Fibroblast of lung (primary cell): ENCODE results near the gene TCF23. TPM values are rescaled to one million over a fixed set of nuclear protein-coding genes. Genes with fewer than 3 reads are reported as not detected.

Source experiments
- DNase-seq, 2 donors: peaks; one replicate each; pipeline versions ENCODE4 v3.0.0 to v3.0.0-alpha.2; 2010; ENCODE audit warnings: low read depth in 2 of 2
- H2AFZ ChIP-seq: 2 replicates; pipeline ENCODE4 v1.5.1; 2012; ENCODE audit warnings: low read length, control low read depth, inconsistent platforms
- H3K27ac ChIP-seq: 2 replicates; pipeline ENCODE4 v1.5.1; 2011; ENCODE audit warnings: low read length, control low read depth; ENCODE audit not compliant: insufficient read depth
- H3K27me3 ChIP-seq: 2 replicates; pipeline ENCODE4 v1.5.1; 2011; ENCODE audit warnings: mild to moderate bottlenecking, low read length; ENCODE audit not compliant: control insufficient read depth, insufficient read depth
- H3K36me3 ChIP-seq: 2 replicates; pipeline ENCODE4 v1.5.1; 2011; ENCODE audit warnings: low read length; ENCODE audit not compliant: control insufficient read depth, insufficient read depth
- H3K4me1 ChIP-seq: 2 replicates; pipeline ENCODE4 v1.5.1; 2011; ENCODE audit warnings: low read length; ENCODE audit not compliant: control insufficient read depth, insufficient read depth; ENCODE audit errors: extremely low read depth
- H3K4me2 ChIP-seq: 2 replicates; pipeline ENCODE4 v1.5.1; 2011; ENCODE audit warnings: low read length, control low read depth; ENCODE audit not compliant: insufficient read depth; ENCODE audit errors: extremely low read depth
- H3K4me3 ChIP-seq, 4 experiments: fragments of 200-600 bp in 1 of 4; sonication (generic) in 1 of 4; replicated peaks in 1 of 4; 2 replicates each; pipeline ENCODE4 v1.5.1; 2011 to 2016; ENCODE audit warnings: low read length in 4 of 4, low read depth in 3 of 4, mild to moderate bottlenecking in 3 of 4, control low read depth in 2 of 4, inconsistent platforms in 1 of 4, mixed read lengths in 1 of 4; ENCODE audit not compliant: insufficient read depth in 1 of 4; ENCODE audit errors: control extremely low read depth in 1 of 4
- H3K79me2 ChIP-seq: 2 replicates; pipeline ENCODE4 v1.5.1; 2012; ENCODE audit warnings: mild to moderate bottlenecking, low read length, inconsistent platforms; ENCODE audit not compliant: control insufficient read depth, insufficient read depth
- H3K9ac ChIP-seq: 2 replicates; pipeline ENCODE4 v1.5.1; 2011; ENCODE audit warnings: mild to moderate bottlenecking, low read length, control low read depth; ENCODE audit not compliant: insufficient read depth
- H3K9me3 ChIP-seq: 2 replicates; pipeline ENCODE4 v1.5.1; 2012; ENCODE audit warnings: low read depth, low read length; ENCODE audit not compliant: control insufficient read depth, insufficient read depth
- H4K20me1 ChIP-seq: 2 replicates; pipeline ENCODE4 v1.5.1; 2011; ENCODE audit warnings: low read length; ENCODE audit not compliant: control insufficient read depth, insufficient read depth; ENCODE audit errors: extremely low read depth
- CTCF ChIP-seq, 2 donors: IDR thresholded peaks in 1 of 2; conservative IDR thresholded peaks in 1 of 2; 1 replicate in 1 of 2; 2 replicates in 1 of 2; pipeline ENCODE4 v1.5.1; 2011 to 2012; ENCODE audit warnings: low read length in 2 of 2, control low read depth in 1 of 2, inconsistent platforms in 1 of 2, low read depth in 1 of 2, mild to moderate bottlenecking in 1 of 2
- EZH2 ChIP-seq: IDR thresholded peaks from 2 replicates; pipeline ENCODE4 v1.5.1; 2012; ENCODE audit warnings: low read length, control low read depth, mild to moderate bottlenecking; ENCODE audit errors: missing control alignments
- polyA plus RNA-seq, 2 donors: library from polyadenylated mRNA; depleted of rRNA in 1 of 2; stranded (reverse) in 1 of 2; unstranded in 1 of 2; fragments of >200 nt; gene quantifications; 2 replicates each; pipeline ENCODE4 v1.2.1, GENCODE V29; 2011 to 2012; ENCODE audit warnings: missing spikeins in 1 of 2
- total RNA-seq: library from RNA; depleted of rRNA; stranded (reverse); fragments of >200 nt; gene quantifications from 2 replicates; pipeline ENCODE4 v1.2.1, GENCODE V29; 2014

Gene TCF23
- total and polyA plus RNA-seq, 2 donors (not counting 1 experiment from before 2014, with no cell fraction given) = not detected

DNA sequence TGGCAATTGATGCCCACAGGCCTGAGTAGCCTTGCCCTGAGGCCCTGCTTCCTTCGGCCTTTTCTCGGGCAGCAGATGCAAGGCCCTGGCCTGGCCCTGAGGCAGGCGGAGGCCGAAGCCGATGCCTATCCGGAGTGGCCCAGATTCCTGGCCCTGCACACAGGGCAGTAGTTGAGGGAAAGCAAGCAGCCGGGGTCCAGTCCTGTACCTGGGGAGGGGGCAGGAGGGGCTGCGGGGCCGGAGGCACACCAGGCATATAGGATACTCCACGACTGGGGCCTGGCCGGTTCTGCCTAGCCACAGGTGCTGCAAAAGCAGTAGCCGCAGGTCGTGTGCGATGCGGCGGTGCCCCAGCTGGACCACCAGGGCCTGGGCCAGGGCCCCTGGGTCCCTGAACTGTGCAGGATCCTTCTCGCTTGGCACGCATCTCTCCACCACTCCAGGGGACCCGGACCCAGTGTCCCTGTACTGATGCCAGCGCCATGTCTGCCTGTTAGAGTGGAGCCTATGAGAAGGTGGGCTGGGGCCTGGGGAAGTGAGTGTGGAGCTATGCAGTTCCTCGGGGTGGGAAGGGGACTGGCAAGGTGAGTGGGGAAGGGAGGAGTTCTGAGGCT lies 11.4 kb upstream of the TCF23 start:
- H3K79me2 ChIP-seq = peaks cover 15% of the 10 kb centered on the region
- H3K9ac ChIP-seq = no peak overlapping the region
- no peak overlapping the region for H2AFZ ChIP-seq
- peaks cover 4% of the 10 kb centered on the region for H3K4me1 ChIP-seq
- H3K4me3 ChIP-seq = no peak overlapping the region
- no peak overlapping the region for H3K27ac ChIP-seq
- no peaks in the 10 kb centered on the region for H4K20me1 ChIP-seq
- no peaks in the 10 kb centered on the region for H3K9me3 ChIP-seq
- TF ChIP-seq EZH2 (no peak), CTCF (conservative IDR thresholded peaks at IDR 0.05 in 1 of 2, IDR thresholded peaks at IDR 0.05 in 1 of 2; ENCODE audit: low read depth in 1 of 2, low read length in 2 of 2) (no peak)
- DNase-seq = no peak
- H3K36me3 ChIP-seq = peaks cover 3% of the 10 kb centered on the region
- peaks cover 3% of the 10 kb centered on the region for H3K27me3 ChIP-seq
- H3K4me2 ChIP-seq = no peak overlapping the region

DNA sequence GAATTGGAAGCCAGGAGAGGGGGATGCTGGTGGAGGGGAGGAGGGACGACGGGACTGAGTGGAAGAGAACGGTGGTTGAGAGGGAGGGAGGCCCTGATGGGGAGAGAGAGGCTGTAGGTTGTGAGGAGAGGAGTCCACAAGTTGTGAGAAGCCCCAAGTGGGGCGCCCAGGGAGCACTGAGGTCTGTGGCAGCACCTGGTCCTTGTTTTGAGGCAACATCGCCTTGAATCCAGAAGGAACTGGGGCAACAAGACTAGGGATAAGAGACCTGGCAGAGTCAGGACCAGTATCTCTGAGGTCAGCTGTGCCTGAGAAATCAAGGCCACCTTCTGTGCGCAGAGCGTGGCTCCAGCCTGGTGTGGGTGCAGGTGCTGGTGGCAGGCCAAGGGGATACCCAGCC lies 10.7 kb upstream of the TCF23 start:
- H3K4me3 ChIP-seq = no peak overlapping the region
- no peaks in the 10 kb centered on the region for H3K36me3 ChIP-seq
- no peak overlapping the region for H3K4me2 ChIP-seq
- H3K27me3 ChIP-seq = peaks cover 10% of the 10 kb centered on the region
- H3K9ac ChIP-seq = no peak overlapping the region
- peaks cover 3% of the 10 kb centered on the region for H3K4me1 ChIP-seq
- H4K20me1 ChIP-seq = no peaks in the 10 kb centered on the region
- H3K9me3 ChIP-seq = no peaks in the 10 kb centered on the region
- no peak overlapping the region for H2AFZ ChIP-seq
- no peak for DNase-seq
- TF ChIP-seq EZH2 = no peak
- TF ChIP-seq CTCF (conservative IDR thresholded peaks at IDR 0.05 in 1 of 2, IDR thresholded peaks at IDR 0.05 in 1 of 2; ENCODE audit: low read depth in 1 of 2, low read length in 2 of 2) = no peak
- H3K79me2 ChIP-seq = peaks cover 11% of the 10 kb centered on the region
- no peak overlapping the region for H3K27ac ChIP-seq

GRCh38 chr2:27139310-27139709 lies 9.5 kb upstream of the TCF23 start, which contains the start of gene PRR30:
PRR30 (minus strand) TSS chr2:27139410; CDS start chr2:27138329, 1,081 bp downstream.
- no peak within 1 kb of the TSS for H2AFZ ChIP-seq
- H3K36me3 ChIP-seq = no peaks in the 10 kb centered on the region
- no peaks in the 10 kb centered on the region for H4K20me1 ChIP-seq
- H3K4me3 ChIP-seq = no peak within 1 kb of the TSS
- no peaks in the 10 kb centered on the region for H3K79me2 ChIP-seq
- H3K4me2 ChIP-seq = no peak within 1 kb of the TSS
- no peak within 1 kb of the TSS for H3K9ac ChIP-seq
- DNase-seq = no peak
- no peak for TF ChIP-seq CTCF (conservative IDR thresholded peaks at IDR 0.05 in 1 of 2, IDR thresholded peaks at IDR 0.05 in 1 of 2; ENCODE audit: low read depth in 1 of 2, low read length in 2 of 2)
- no peaks in the 10 kb centered on the region for H3K9me3 ChIP-seq
- peaks cover 15% of the 10 kb centered on the region for H3K27me3 ChIP-seq
- no peak within 1 kb of the TSS for H3K27ac ChIP-seq
- no peaks in the 10 kb centered on the region for H3K4me1 ChIP-seq
